Measurements from ENCODE around the gene RMI1. TPM values are rescaled to one million over a fixed set of nuclear protein-coding genes. Genes with fewer than 3 reads are reported as not detected.

The RMI1 gene
- total and polyA plus RNA-seq, 2 donors (not counting 3 experiments of a cell fraction or from before 2014, with no cell fraction given) = 1.1 to 11.5 TPM

DNA sequence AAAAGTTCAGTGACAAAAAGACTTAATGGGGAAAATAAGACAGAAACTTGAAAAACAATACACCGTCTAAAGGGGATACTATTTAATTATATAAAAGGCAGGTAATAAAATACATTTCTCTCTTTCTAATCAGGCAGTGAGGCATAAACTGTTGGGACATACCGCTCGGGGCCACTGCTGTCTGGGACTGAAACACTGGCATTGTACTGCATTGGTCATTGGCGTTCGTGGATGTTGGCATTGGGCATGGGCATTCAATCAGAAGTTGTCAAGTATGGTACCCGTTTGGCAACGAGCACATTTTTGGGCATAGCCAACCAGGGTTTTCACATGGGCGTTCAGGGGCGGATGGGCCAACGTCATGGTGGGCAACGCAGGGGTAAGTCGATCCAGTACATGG, 5.3 kb upstream of the RMI1 start:
- Histone ChIP-seq H3K36me3 (ENCODE audit: control insufficient read depth in 2 of 2, extremely low read depth in 1 of 2, insufficient read depth in 2 of 2, low read length in 2 of 2) (peaks cover 24 to 52% of the 10 kb centered on the region in 2 experiments), H2AFZ (ENCODE audit: low read depth, low read length) (no peak overlapping the region), H3K9me3 (replicated peaks; ENCODE audit: control insufficient read depth, insufficient read depth, low read length) (no peaks in the 10 kb centered on the region), H3K4me2 (ENCODE audit: insufficient read depth, low read length) (no peak overlapping the region), H3K4me1 (ENCODE audit: control insufficient read depth, extremely low read depth, insufficient read depth, low read length) (peaks cover 9% of the 10 kb centered on the region), H3K9ac (replicated peaks; ENCODE audit: extremely low read depth, insufficient read depth, low read length) (no peak overlapping the region), H3K27ac (ENCODE audit: insufficient read depth, low read depth, low read length) (no peak overlapping the region), H3K79me2 (ENCODE audit: control insufficient read depth, insufficient read depth, low read length) (peaks cover 84% of the 10 kb centered on the region), H3K4me3 (replicated peaks in 1 of 3; ENCODE audit: insufficient read depth in 1 of 3, low read depth in 1 of 3, low read length in 3 of 3) (no peak overlapping the region), H3K9me1 (replicated peaks; ENCODE audit: control insufficient read depth, extremely low read depth, insufficient read depth, low read length) (no peaks in the 10 kb centered on the region), H4K20me1 (replicated peaks; ENCODE audit: control insufficient read depth, extremely low read depth, insufficient read depth, low read length) (peaks cover 15% of the 10 kb centered on the region), H3K27me3 (ENCODE audit: control insufficient read depth in 2 of 2, insufficient read depth in 2 of 2, low read length in 2 of 2) (no peaks in the 10 kb centered on the region)
- peak; percentile 7 for TF ChIP-seq POLR2A (IDR thresholded peaks at IDR 0.05; ENCODE audit: low read depth, low read length)
- TF ChIP-seq EZH2 (IDR thresholded peaks at IDR 0.05; ENCODE audit: borderline replicate concordance, low read depth, low read length, severe bottlenecking) = no peak
- ChIA-PET CTCF (interaction anchor here (1.0 kb wide), 1 partner anchor 286 kb away, joined by 4 read pairs; no protein-coding TSS in a partner anchor), POLR2A (no interaction called here)
- BruUV-seq (replicated peaks) = no TSS peak
- FAIRE-seq (no peak), DNase-seq (ENCODE audit: low read depth, low spot score) (no peak)
- intact Hi-C loops (cut with micrococcal nuclease) = no loop called here
- dilution Hi-C loops (cut with MboI; ENCODE audit: extremely low pct_ligation_motif_present, low sequenced_read_pairs) = no loop called here

DNA sequence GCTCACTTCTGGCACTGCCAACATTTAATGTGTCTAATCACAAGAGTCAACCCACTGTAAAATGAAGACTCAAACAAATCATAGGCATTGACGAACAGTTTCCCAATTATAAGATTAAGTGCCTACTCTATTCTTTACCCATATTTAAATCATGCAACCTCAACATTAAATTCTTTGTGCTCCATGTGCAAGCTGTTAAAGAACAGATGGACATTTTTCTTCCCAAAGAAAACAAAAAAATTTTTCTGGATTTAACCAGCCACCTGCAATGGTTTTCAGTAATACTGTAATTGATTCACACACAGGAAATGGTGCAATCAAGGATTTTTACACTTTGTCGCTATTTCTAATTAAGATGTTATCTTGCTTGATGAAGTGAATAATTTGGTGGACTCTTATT, 4.2 kb upstream of the RMI1 start:
- Histone ChIP-seq H3K9me1 (replicated peaks; ENCODE audit: control insufficient read depth, extremely low read depth, insufficient read depth, low read length) (no peaks in the 10 kb centered on the region), H3K27me3 (ENCODE audit: control insufficient read depth in 2 of 2, insufficient read depth in 2 of 2, low read length in 2 of 2) (no peaks in the 10 kb centered on the region), H3K79me2 (ENCODE audit: control insufficient read depth, insufficient read depth, low read length) (peaks cover 90% of the 10 kb centered on the region), H4K20me1 (replicated peaks; ENCODE audit: control insufficient read depth, extremely low read depth, insufficient read depth, low read length) (peaks cover 15% of the 10 kb centered on the region), H2AFZ (ENCODE audit: low read depth, low read length) (no peak overlapping the region), H3K27ac (ENCODE audit: insufficient read depth, low read depth, low read length) (no peak overlapping the region), H3K36me3 (ENCODE audit: control insufficient read depth in 2 of 2, extremely low read depth in 1 of 2, insufficient read depth in 2 of 2, low read length in 2 of 2) (peaks cover 21 to 43% of the 10 kb centered on the region in 2 experiments), H3K4me1 (ENCODE audit: control insufficient read depth, extremely low read depth, insufficient read depth, low read length) (peaks cover 9% of the 10 kb centered on the region), H3K9me3 (replicated peaks; ENCODE audit: control insufficient read depth, insufficient read depth, low read length) (no peaks in the 10 kb centered on the region), H3K9ac (replicated peaks; ENCODE audit: extremely low read depth, insufficient read depth, low read length) (no peak overlapping the region), H3K4me3 (replicated peaks in 1 of 3; ENCODE audit: insufficient read depth in 1 of 3, low read depth in 1 of 3, low read length in 3 of 3) (no peak overlapping the region), H3K4me2 (ENCODE audit: insufficient read depth, low read length) (no peak overlapping the region)
- CTCF ChIA-PET = interaction anchor here (1.0 kb wide), 1 partner anchor 285 kb away, joined by 4 read pairs; no protein-coding TSS in a partner anchor
- BruUV-seq (replicated peaks) = no TSS peak
- no peak for FAIRE-seq
- intact Hi-C loops (cut with micrococcal nuclease) = no loop called here
- TF ChIP-seq, protein P1, sequence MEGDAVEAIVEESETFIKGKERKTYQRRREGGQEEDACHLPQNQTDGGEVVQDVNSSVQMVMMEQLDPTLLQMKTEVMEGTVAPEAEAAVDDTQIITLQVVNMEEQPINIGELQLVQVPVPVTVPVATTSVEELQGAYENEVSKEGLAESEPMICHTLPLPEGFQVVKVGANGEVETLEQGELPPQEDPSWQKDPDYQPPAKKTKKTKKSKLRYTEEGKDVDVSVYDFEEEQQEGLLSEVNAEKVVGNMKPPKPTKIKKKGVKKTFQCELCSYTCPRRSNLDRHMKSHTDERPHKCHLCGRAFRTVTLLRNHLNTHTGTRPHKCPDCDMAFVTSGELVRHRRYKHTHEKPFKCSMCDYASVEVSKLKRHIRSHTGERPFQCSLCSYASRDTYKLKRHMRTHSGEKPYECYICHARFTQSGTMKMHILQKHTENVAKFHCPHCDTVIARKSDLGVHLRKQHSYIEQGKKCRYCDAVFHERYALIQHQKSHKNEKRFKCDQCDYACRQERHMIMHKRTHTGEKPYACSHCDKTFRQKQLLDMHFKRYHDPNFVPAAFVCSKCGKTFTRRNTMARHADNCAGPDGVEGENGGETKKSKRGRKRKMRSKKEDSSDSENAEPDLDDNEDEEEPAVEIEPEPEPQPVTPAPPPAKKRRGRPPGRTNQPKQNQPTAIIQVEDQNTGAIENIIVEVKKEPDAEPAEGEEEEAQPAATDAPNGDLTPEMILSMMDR (IDR thresholded peaks at IDR 0.05; ENCODE audit: extremely low read depth in 1 of 2, insufficient read depth in 1 of 2, low read depth in 1 of 2, low read length in 2 of 2) = no peak
- no peak for TF ChIP-seq EZH2 (IDR thresholded peaks at IDR 0.05; ENCODE audit: borderline replicate concordance, low read depth, low read length, severe bottlenecking)
- TF ChIP-seq, protein P2, sequence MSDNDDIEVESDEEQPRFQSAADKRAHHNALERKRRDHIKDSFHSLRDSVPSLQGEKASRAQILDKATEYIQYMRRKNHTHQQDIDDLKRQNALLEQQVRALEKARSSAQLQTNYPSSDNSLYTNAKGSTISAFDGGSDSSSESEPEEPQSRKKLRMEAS (IDR thresholded peaks at IDR 0.05; ENCODE audit: insufficient read depth, insufficient read length) = no peak
- no peak for TF ChIP-seq GATA2 (IDR thresholded peaks at IDR 0.05; ENCODE audit: insufficient read depth, insufficient read length, low read depth, low read length)
- no peak for TF ChIP-seq POLR2A (IDR thresholded peaks at IDR 0.05; ENCODE audit: low read depth, low read length)
- no peak for TF ChIP-seq FOS (IDR thresholded peaks at IDR 0.05; ENCODE audit: borderline replicate concordance, insufficient read depth, low read length)
- POLR2A ChIA-PET = no interaction called here
- no peak for DNase-seq (ENCODE audit: low read depth, low spot score)
- dilution Hi-C loops (cut with MboI; ENCODE audit: extremely low pct_ligation_motif_present, low sequenced_read_pairs) = no loop called here

Measured in endothelial cell of umbilical vein (primary cell).